ENCODE results near the gene AGER. TPM values are rescaled to one million over a fixed set of nuclear protein-coding genes. Genes with fewer than 3 reads are reported as not detected.

AGER gene
- total and polyA plus RNA-seq, 2 donors (not counting 3 experiments of a cell fraction or from before 2014, with no cell fraction given), result 5.1 to 18.5 TPM

DNA sequence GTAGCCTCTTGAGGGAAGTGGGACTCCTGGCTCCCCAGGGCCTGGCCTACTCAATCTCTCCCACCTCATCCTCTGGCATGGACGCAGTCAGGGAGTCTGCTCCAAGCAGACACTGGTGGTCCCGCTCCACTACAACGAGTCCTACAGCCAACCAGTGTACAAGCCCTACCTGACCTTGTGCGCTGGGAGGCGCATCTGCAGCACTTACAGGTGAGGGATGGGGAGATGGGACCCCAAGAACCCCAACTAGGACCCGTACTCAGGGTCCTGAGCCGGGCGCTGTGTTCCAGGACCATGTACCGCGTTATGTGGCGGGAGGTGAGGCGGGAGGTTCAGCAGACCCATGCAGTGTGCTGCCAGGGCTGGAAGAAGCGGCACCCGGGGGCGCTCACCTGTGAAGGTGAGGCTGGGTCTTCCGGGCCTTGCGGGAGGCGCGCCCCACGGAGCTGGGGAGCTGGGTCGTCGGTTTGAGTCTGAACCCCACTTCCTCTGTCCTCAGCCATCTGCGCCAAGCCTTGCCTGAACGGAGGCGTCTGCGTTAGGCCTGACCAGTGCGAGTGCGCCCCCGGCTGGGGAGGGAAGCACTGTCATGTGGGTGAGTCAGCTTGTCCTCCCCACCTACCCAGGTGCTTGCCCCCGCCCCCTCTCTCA, 17.5 kb downstream of the AGER start:
- H3K36me3 ChIP-seq (ENCODE audit: control insufficient read depth in 2 of 2, extremely low read depth in 1 of 2, insufficient read depth in 2 of 2, low read length in 2 of 2), result peaks cover 7 to 21% of the 10 kb centered on the region in 2 experiments
- no peaks in the 10 kb centered on the region for H3K27me3 ChIP-seq (ENCODE audit: control insufficient read depth in 2 of 2, insufficient read depth in 2 of 2, low read length in 2 of 2)
- H3K27ac ChIP-seq (ENCODE audit: insufficient read depth, low read depth, low read length), result no peak overlapping the region
- ChIA-PET CTCF (no interaction called here), POLR2A (no interaction called here)
- dilution Hi-C loops (cut with MboI; ENCODE audit: extremely low pct_ligation_motif_present, low sequenced_read_pairs) (no loop called here), intact Hi-C loops (cut with micrococcal nuclease) (no loop called here)
- no peaks in the 10 kb centered on the region for H3K9me1 ChIP-seq (replicated peaks; ENCODE audit: control insufficient read depth, extremely low read depth, insufficient read depth, low read length)
- FAIRE-seq (no peak), DNase-seq (ENCODE audit: low read depth, low spot score) (no peak)
- no peak overlapping the region for H3K4me3 ChIP-seq (replicated peaks in 1 of 3; ENCODE audit: insufficient read depth in 1 of 3, low read depth in 1 of 3, low read length in 3 of 3)
- no peak overlapping the region for H2AFZ ChIP-seq (ENCODE audit: low read depth, low read length)
- no TSS peak for BruUV-seq (replicated peaks)
- no peak overlapping the region for H3K9ac ChIP-seq (replicated peaks; ENCODE audit: extremely low read depth, insufficient read depth, low read length)
- no peaks in the 10 kb centered on the region for H3K4me1 ChIP-seq (ENCODE audit: control insufficient read depth, extremely low read depth, insufficient read depth, low read length)
- H3K79me2 ChIP-seq (ENCODE audit: control insufficient read depth, insufficient read depth, low read length), result no peaks in the 10 kb centered on the region
- H4K20me1 ChIP-seq (replicated peaks; ENCODE audit: control insufficient read depth, extremely low read depth, insufficient read depth, low read length), result no peaks in the 10 kb centered on the region
- no peak for TF ChIP-seq JUN (IDR thresholded peaks at IDR 0.05; ENCODE audit: borderline replicate concordance, insufficient read depth, insufficient read length, low read depth)
- TF ChIP-seq MYC (IDR thresholded peaks at IDR 0.05; ENCODE audit: low read depth, low read length), result no peak
- TF ChIP-seq, protein P1, sequence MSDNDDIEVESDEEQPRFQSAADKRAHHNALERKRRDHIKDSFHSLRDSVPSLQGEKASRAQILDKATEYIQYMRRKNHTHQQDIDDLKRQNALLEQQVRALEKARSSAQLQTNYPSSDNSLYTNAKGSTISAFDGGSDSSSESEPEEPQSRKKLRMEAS (IDR thresholded peaks at IDR 0.05; ENCODE audit: insufficient read depth, insufficient read length), result no peak
- TF ChIP-seq GATA2 (IDR thresholded peaks at IDR 0.05; ENCODE audit: insufficient read depth, insufficient read length, low read depth, low read length), result no peak
- TF ChIP-seq, protein P2, sequence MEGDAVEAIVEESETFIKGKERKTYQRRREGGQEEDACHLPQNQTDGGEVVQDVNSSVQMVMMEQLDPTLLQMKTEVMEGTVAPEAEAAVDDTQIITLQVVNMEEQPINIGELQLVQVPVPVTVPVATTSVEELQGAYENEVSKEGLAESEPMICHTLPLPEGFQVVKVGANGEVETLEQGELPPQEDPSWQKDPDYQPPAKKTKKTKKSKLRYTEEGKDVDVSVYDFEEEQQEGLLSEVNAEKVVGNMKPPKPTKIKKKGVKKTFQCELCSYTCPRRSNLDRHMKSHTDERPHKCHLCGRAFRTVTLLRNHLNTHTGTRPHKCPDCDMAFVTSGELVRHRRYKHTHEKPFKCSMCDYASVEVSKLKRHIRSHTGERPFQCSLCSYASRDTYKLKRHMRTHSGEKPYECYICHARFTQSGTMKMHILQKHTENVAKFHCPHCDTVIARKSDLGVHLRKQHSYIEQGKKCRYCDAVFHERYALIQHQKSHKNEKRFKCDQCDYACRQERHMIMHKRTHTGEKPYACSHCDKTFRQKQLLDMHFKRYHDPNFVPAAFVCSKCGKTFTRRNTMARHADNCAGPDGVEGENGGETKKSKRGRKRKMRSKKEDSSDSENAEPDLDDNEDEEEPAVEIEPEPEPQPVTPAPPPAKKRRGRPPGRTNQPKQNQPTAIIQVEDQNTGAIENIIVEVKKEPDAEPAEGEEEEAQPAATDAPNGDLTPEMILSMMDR (IDR thresholded peaks at IDR 0.05; ENCODE audit: extremely low read depth in 1 of 2, insufficient read depth in 1 of 2, low read depth in 1 of 2, low read length in 2 of 2), result no peak
- no peak for TF ChIP-seq POLR2A (IDR thresholded peaks at IDR 0.05; ENCODE audit: low read depth, low read length)
- no peak for TF ChIP-seq POLR2AphosphoS5 (IDR thresholded peaks at IDR 0.05; ENCODE audit: insufficient read depth, low read depth, low read length)
- TF ChIP-seq FOS (IDR thresholded peaks at IDR 0.05; ENCODE audit: borderline replicate concordance, insufficient read depth, low read length), result no peak
- TF ChIP-seq EZH2 (IDR thresholded peaks at IDR 0.05; ENCODE audit: borderline replicate concordance, low read depth, low read length, severe bottlenecking), result no peak
- no peaks in the 10 kb centered on the region for H3K9me3 ChIP-seq (replicated peaks; ENCODE audit: control insufficient read depth, insufficient read depth, low read length)
- H3K4me2 ChIP-seq (ENCODE audit: insufficient read depth, low read length), result no peak overlapping the region

Data from endothelial cell of umbilical vein (primary cell).